PC-9 (cell line): ENCODE measurements around the gene DNAI1. TPM values are rescaled to one million over a fixed set of nuclear protein-coding genes. Genes with fewer than 3 reads are reported as not detected.

ENCODE experiments used
- BruUV-seq: library from RNA; stranded (reverse); fragments of 400-500 nt; replicated peaks from 2 replicates; lab custom pipeline; 2021; lab: Mats Ljungman, UMichigan
- CTCF ChIA-PET: fragments of 300-600 bp; sonication (Branson Sonifier 250); formaldehyde crosslinking; loops from one replicate; lab custom pipeline; 2022; ENCODE audit warnings: antibody characterized with exemption; lab: Charles Lee
- POLR2A ChIA-PET: fragments of 300-600 bp; sonication (Branson Sonifier 250); formaldehyde crosslinking; loops from one replicate; lab custom pipeline; 2022; ENCODE audit warnings: antibody characterized with exemption; ENCODE audit not compliant: unreplicated experiment; lab: Charles Lee
- DNase-seq, 2 experiments: peaks; one replicate each; pipeline versions ENCODE4 v3.0.0 to v3.0.0-alpha.2; 2015 to 2022; ENCODE audit warnings: mixed read lengths in 1 of 2
- H2AFZ ChIP-seq: fragments of 200-600 bp; sonication (generic); 2 replicates; pipeline ENCODE4 v1.8.1; 2017; ENCODE audit warnings: antibody characterized with exemption
- H3F3A ChIP-seq: fragments of 200-600 bp; sonication (generic); 2 replicates; pipeline ENCODE4 v1.8.1; 2017; ENCODE audit warnings: antibody characterized with exemption, mild to moderate bottlenecking, low read depth; ENCODE audit not compliant: insufficient read depth
- H3K27ac ChIP-seq: fragments of 200-600 bp; sonication (generic); 2 replicates; pipeline ENCODE4 v1.6.1; 2016; ENCODE audit warnings: mixed run types
- H3K27me3 ChIP-seq: fragments of 200-600 bp; sonication (generic); 2 replicates; pipeline ENCODE4 v1.6.1; 2016; ENCODE audit warnings: low read depth, mixed run types; ENCODE audit not compliant: insufficient read depth
- H3K36me3 ChIP-seq: fragments of 200-600 bp; sonication (generic); 2 replicates; pipeline ENCODE4 v1.6.1; 2016; ENCODE audit warnings: low read depth, mixed run types
- H3K4me1 ChIP-seq: fragments of 200-600 bp; sonication (generic); replicated peaks from 2 replicates; pipeline ENCODE4 v1.6.1; 2016; ENCODE audit warnings: mixed run types; ENCODE audit not compliant: insufficient read depth
- H3K4me2 ChIP-seq: fragments of 200-600 bp; sonication (generic); 2 replicates; pipeline ENCODE4 v1.6.1; 2017; ENCODE audit warnings: mixed run types
- H3K4me3 ChIP-seq: fragments of 200-600 bp; sonication (generic); 2 replicates; pipeline ENCODE4 v1.6.1; 2016; ENCODE audit warnings: mixed run types
- H3K79me2 ChIP-seq: fragments of 200-600 bp; sonication (generic); 2 replicates; pipeline ENCODE4 v1.6.1; 2017; ENCODE audit warnings: low read depth, mixed run types
- H3K9me2 ChIP-seq: fragments of 200-600 bp; sonication (generic); 2 replicates; pipeline ENCODE4 v1.8.1; 2017; ENCODE audit warnings: mild to moderate bottlenecking; ENCODE audit not compliant: insufficient read depth
- H3K9me3 ChIP-seq: fragments of 200-600 bp; sonication (generic); 2 replicates; pipeline ENCODE4 v1.8.1; 2016; ENCODE audit warnings: low read depth; ENCODE audit not compliant: insufficient read depth
- H4K20me1 ChIP-seq: fragments of 200-600 bp; sonication (generic); 2 replicates; pipeline ENCODE4 v1.8.1; 2017; ENCODE audit not compliant: insufficient read depth
- EZH2 ChIP-seq: fragments of 200-600 bp; sonication (generic); IDR thresholded peaks from 2 replicates; pipeline ENCODE4 v1.8.0; 2017; ENCODE audit warnings: antibody characterized with exemption, low read depth
- intact Hi-C: fragments of 100-400 bp; cut with micrococcal nuclease; formaldehyde crosslinking; loops from one replicate; pipeline ENCODE4 v1.10.0; 2022; ENCODE audit not compliant: unreplicated experiment
- total RNA-seq: library from RNA; stranded (reverse); gene quantifications from 2 replicates; pipeline ENCODE4 v1.2.3, GENCODE V29; 2021
- TF ChIP-seq, protein P1 (sequence below): fragments of 200-600 bp; sonication (generic); conservative IDR thresholded peaks from 2 replicates; pipeline ENCODE4 v1.6.1; 2017; ENCODE audit warnings: mixed run types, antibody characterized with exemption, mild to moderate bottlenecking, moderate library complexity

Gene DNAI1
- total RNA-seq, 1 experiment from 2014 or later = 1.6 TPM

DNA sequence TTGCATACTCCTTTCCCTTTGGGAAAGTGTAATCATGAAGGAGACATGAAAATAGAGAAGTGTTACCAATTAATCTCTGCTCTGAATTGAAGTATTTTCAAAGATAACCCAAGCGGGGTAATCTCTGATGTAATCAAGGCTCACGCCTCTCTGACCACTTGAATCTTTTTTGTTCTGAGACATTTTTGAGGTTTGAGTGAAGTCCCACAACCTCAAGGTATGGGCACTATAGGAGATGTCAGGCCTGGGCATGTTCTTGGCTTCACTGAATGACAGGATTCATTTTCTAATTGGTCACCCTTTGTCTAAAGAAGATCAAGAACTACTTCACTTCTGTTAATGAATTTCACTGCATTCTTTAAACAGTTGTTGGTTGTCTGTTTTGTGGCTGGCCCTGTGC lies 40.5 kb downstream of the DNAI1 start:
- POLR2A ChIA-PET = no interaction called here
- DNase-seq = no peak
- Histone ChIP-seq H3K4me2 (no peak overlapping the region), H3K9me3 (no peaks in the 10 kb centered on the region), H3K9me2 (no peaks in the 10 kb centered on the region), H2AFZ (no peak overlapping the region), H3K27me3 (no peaks in the 10 kb centered on the region), H4K20me1 (no peaks in the 10 kb centered on the region), H3K4me3 (no peak overlapping the region), H3F3A (no peaks in the 10 kb centered on the region), H3K27ac (no peak overlapping the region), H3K79me2 (no peaks in the 10 kb centered on the region), H3K36me3 (no peaks in the 10 kb centered on the region), H3K4me1 (no peaks in the 10 kb centered on the region)
- intact Hi-C loops = no loop called here
- no TSS peak for BruUV-seq
- CTCF ChIA-PET = no interaction called here
- no peak for TF ChIP-seq EZH2

DNA sequence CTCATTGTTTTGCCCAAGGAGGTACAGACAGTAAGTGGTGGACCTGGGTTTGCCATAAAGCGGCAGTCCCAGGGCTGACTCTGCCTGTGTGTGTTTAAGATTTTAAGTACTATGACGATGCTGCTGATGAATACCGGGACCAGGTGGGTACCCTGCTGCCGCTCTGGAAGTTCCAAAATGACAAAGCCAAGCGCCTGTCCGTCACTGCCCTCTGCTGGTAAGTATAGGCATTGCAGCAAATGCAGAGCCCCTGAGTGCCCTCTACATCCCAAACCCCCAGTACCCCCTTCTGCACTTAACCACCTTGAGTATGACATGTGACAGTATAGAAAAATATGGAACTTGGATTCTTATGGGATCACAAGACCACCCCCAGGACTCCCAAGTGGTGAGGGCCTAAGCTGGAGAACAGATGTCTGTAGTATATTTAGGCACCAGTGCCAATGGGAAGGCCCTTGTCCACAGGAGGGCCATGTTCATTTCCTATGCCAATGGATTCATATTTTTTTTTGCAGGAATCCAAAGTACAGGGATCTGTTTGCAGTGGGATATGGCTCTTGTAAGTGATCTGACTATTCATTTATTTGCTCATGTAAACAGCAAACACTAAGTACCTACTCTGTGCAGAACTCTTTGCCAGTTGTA lies 42.1 kb downstream of the DNAI1 start:
- TF ChIP-seq, protein P1, sequence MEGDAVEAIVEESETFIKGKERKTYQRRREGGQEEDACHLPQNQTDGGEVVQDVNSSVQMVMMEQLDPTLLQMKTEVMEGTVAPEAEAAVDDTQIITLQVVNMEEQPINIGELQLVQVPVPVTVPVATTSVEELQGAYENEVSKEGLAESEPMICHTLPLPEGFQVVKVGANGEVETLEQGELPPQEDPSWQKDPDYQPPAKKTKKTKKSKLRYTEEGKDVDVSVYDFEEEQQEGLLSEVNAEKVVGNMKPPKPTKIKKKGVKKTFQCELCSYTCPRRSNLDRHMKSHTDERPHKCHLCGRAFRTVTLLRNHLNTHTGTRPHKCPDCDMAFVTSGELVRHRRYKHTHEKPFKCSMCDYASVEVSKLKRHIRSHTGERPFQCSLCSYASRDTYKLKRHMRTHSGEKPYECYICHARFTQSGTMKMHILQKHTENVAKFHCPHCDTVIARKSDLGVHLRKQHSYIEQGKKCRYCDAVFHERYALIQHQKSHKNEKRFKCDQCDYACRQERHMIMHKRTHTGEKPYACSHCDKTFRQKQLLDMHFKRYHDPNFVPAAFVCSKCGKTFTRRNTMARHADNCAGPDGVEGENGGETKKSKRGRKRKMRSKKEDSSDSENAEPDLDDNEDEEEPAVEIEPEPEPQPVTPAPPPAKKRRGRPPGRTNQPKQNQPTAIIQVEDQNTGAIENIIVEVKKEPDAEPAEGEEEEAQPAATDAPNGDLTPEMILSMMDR = peak; percentile 91
- TF ChIP-seq EZH2 = no peak
- Histone ChIP-seq H3K4me3 (no peak overlapping the region), H3K36me3 (no peaks in the 10 kb centered on the region), H4K20me1 (no peaks in the 10 kb centered on the region), H3K79me2 (no peaks in the 10 kb centered on the region), H3F3A (no peaks in the 10 kb centered on the region), H3K27me3 (0 out of 2 replicates have a peak, but pooled peaks cover 7% of the 10 kb centered on the region), H3K9me2 (no peaks in the 10 kb centered on the region), H3K4me2 (no peak overlapping the region), H3K9me3 (no peaks in the 10 kb centered on the region), H3K27ac (no peak overlapping the region), H2AFZ (no peak overlapping the region), H3K4me1 (no peaks in the 10 kb centered on the region)
- CTCF ChIA-PET = no interaction called here
- DNase-seq = peak in 1 of 2 experiments; percentile 46
- BruUV-seq = no TSS peak
- intact Hi-C loops = loop anchor here (1.0 to 5.0 kb wide), 3 partner anchors 63 to 102 kb away; no protein-coding TSS in a partner anchor
- POLR2A ChIA-PET = no interaction called here

DNA sequence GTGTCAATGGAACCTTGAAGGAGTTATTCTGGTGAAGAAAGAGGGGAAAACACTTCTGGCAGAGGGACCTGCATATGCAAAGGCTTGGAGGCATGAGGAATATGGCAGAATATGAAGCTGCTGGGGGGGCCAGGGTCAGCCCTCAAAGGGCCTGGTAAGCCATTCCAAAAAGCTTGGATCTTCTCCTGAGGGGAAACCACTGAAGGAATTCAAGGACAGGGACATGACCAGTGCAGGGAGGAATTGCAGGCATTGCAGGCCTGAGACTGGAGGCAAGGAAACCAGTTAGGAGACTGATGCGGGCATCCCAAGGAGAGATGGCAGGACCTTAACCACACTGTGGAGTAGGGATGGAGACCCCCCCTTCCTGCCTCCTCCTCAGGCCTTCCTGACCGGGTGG lies 42.8 kb downstream of the DNAI1 start:
- CTCF ChIA-PET = interaction anchor here (0.5 kb wide), 1 partner anchor 86 kb away, joined by 11 read pairs; no protein-coding TSS in a partner anchor
- Histone ChIP-seq H2AFZ (no peak overlapping the region), H3K79me2 (no peaks in the 10 kb centered on the region), H3F3A (no peaks in the 10 kb centered on the region), H3K4me2 (no peak overlapping the region), H3K9me2 (no peaks in the 10 kb centered on the region), H3K4me3 (no peak overlapping the region), H3K9me3 (no peaks in the 10 kb centered on the region), H3K4me1 (no peaks in the 10 kb centered on the region), H4K20me1 (no peaks in the 10 kb centered on the region), H3K36me3 (no peaks in the 10 kb centered on the region), H3K27ac (no peak overlapping the region), H3K27me3 (0 out of 2 replicates have a peak, but pooled peaks cover 7% of the 10 kb centered on the region)
- intact Hi-C loops = loop anchor here (5.0 kb wide), 1 partner anchor 101 kb away; no protein-coding TSS in a partner anchor
- no TSS peak for BruUV-seq
- no peak for DNase-seq
- POLR2A ChIA-PET = no interaction called here
- TF ChIP-seq EZH2 = no peak
- TF ChIP-seq, protein P1 = no peak
